ENCODE data around the gene SLIT3.

The SLIT3 gene

DNA sequence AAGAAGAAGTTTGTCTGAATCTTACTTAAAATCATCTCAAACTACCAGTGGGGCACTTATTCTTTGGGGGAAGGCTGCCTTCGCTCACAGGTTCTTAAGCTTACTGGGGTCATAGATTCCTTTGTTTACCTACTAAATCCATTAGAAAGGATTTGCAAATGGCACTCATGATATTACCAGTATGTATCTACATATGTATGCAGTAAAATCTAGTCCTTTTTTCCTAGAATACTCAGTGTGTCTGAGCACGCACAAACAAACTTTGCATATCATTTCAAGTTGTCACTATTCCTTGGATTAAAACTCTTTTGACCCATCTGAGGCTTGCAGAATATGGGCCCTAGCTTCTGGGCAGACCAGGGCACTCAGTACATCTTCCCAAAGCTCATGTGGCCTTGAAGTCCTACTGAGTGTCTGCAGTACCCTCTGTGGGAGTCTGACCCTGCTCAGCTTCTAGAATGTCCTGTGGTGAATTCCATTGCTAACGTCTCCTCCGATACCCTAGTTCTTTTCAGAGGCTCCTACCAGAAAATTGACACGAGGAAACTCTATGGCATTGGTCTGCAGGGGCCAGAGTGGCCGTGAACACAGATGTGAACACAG is 297.9 kb downstream of the SLIT3 start:
- DNase-seq: no peak
- in situ Hi-C loops (cut with MboI; ENCODE audit: low pct_unique_long_range_greater_than_20kb, low sequenced_read_pairs): no loop called here

DNA sequence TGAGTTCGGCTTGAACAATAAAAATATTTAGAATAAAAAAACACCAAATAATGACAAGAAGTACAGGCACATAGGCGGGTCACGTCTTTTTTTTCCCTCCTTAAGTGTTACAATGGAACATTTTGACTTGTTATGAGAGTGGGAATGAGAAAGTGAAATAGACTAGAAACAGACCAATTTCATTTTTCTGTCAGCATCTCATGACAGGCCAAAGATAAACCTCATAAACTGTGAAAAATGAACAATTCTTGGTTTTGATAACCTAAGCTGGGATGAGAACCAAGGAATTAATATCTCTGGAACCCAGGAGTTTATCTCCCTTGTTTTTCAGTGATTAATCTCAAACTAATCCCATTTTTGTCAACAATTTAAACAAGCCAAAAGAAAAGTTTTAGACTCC is 299.5 kb downstream of the SLIT3 start:
- no peak for DNase-seq
- in situ Hi-C loops (cut with MboI; ENCODE audit: low pct_unique_long_range_greater_than_20kb, low sequenced_read_pairs): no loop called here

DNA sequence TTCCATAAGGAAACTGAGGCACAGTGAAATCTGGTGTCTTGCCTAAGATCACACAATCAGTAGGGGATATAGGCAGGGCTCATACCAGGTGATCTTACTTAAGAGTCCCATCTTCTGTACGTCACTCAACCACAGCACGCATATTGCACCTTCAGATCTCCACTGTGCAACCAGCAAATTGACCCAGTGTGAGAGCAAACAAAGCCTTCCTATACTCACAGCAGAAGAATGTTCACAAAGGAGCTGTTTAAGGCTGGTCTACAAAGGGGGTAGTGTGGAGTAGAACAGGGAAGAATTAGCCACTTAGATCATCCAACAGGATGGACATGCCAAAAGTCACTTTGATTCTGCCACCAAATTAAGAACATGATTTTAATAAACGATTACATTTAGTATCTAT is 305.9 kb downstream of the SLIT3 start:
- no peak for DNase-seq
- in situ Hi-C loops (cut with MboI; ENCODE audit: low pct_unique_long_range_greater_than_20kb, low sequenced_read_pairs): no loop called here

DNA sequence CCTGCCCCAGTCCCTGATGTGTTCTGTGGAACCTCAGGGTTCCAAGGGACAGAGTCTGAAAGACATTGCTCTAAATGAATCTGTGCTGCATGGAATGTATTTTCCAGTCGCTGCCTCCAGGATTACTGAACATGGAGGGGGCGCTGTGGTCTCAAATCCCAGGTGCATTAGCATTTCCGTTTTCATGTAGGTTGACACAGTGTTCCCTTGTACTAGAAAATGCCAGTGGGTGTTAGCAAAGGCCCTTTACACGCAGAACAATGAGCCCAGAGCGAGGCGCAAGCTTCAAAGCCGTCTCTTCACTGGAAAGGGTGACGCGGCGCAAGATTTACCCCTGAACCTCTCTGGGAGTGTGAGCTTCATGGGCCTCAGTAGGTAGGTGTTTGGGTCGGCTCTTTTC is 308.3 kb downstream of the SLIT3 start:
- DNase-seq: no peak
- in situ Hi-C loops (cut with MboI; ENCODE audit: low pct_unique_long_range_greater_than_20kb, low sequenced_read_pairs): no loop called here

- DNase-seq: no peak
- in situ Hi-C loops (cut with MboI; ENCODE audit: low pct_unique_long_range_greater_than_20kb, low sequenced_read_pairs): no loop called here
These were observed 308.9 kb downstream of the SLIT3 start for GRCh38 chr5:168992016-168992415.

- in situ Hi-C loops (cut with MboI; ENCODE audit: low pct_unique_long_range_greater_than_20kb, low sequenced_read_pairs): no loop called here
- no peak for DNase-seq
These were observed 309.6 kb downstream of the SLIT3 start for GRCh38 chr5:168991311-168991710.

GRCh38 chr5:168990679-168991078 is 310.3 kb downstream of the SLIT3 start:
- no peak for DNase-seq
- in situ Hi-C loops (cut with MboI; ENCODE audit: low pct_unique_long_range_greater_than_20kb, low sequenced_read_pairs): no loop called here

- in situ Hi-C loops (cut with MboI; ENCODE audit: low pct_unique_long_range_greater_than_20kb, low sequenced_read_pairs): no loop called here
- no peak for DNase-seq
These were observed 311.0 kb downstream of the SLIT3 start for GRCh38 chr5:168989731-168990505.

GRCh38 chr5:168988699-168989098 is 312.2 kb downstream of the SLIT3 start:
- in situ Hi-C loops (cut with MboI; ENCODE audit: low pct_unique_long_range_greater_than_20kb, low sequenced_read_pairs): no loop called here

GRCh38 chr5:168987543-168988300 is 313.2 kb downstream of the SLIT3 start:
- DNase-seq: peak; percentile 56
- in situ Hi-C loops (cut with MboI; ENCODE audit: low pct_unique_long_range_greater_than_20kb, low sequenced_read_pairs): no loop called here

More at GRCh38 chr5:168988699-168989098, 312.2 kb downstream of the SLIT3 start:
- DNase-seq: no peak

DNA sequence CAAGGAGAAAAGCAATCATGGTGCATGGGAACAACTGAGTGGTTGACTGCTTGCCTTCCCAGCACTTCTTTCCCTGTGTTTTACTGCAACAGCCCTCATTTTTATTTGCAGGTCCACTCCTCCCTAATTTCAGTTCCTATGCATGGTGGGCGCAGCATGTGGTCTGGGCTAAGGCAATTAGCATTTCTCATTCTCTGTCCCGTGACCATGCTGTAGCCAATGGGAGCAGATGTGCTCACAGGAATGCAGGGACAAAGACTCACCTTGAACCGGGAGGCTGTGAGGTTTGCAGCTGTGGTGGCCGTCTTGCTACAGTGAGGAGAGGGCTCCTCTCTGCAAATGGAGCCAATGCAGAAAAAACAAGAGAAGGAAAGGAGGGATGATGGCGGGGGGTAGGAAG is 315.5 kb downstream of the SLIT3 start:
- in situ Hi-C loops (cut with MboI; ENCODE audit: low pct_unique_long_range_greater_than_20kb, low sequenced_read_pairs): no loop called here
- DNase-seq: no peak

DNA sequence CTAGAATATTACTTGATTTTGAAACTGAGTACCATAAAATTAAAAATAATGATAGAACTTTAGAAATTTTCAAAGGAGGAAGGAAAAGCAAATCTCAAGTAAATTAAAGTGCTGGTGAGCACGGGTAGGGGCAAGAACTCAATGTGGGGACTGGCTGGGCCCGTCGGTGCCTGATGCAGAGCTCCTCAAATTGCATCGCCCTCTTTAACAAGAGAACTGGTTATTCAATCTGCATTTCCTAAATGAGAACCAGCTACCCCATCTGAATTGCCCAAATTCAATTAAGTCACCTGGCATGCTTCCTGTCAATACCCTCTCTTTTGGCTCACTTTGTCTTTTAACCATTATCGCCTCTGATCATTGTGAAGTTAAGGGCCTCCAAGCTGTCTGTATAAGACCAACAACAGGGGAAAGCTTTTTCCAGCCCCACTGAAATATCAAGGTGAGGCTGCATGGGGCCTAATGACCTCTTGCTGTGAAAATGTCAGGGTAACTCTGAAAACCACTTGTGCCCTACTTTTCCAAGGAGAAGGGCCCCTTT is 316.7 kb downstream of the SLIT3 start:
- in situ Hi-C loops (cut with MboI; ENCODE audit: low pct_unique_long_range_greater_than_20kb, low sequenced_read_pairs): no loop called here
- DNase-seq: no peak

- in situ Hi-C loops (cut with MboI; ENCODE audit: low pct_unique_long_range_greater_than_20kb, low sequenced_read_pairs): no loop called here
These were observed 321.8 kb downstream of the SLIT3 start for GRCh38 chr5:168979135-168979534.

GRCh38 chr5:168978500-168978899 is 322.4 kb downstream of the SLIT3 start:
- DNase-seq: no peak
- in situ Hi-C loops (cut with MboI; ENCODE audit: low pct_unique_long_range_greater_than_20kb, low sequenced_read_pairs): no loop called here

More at GRCh38 chr5:168979135-168979534, 321.8 kb downstream of the SLIT3 start:
- no peak for DNase-seq

- DNase-seq: no peak
- in situ Hi-C loops (cut with MboI; ENCODE audit: low pct_unique_long_range_greater_than_20kb, low sequenced_read_pairs): no loop called here
These were observed 322.9 kb downstream of the SLIT3 start for GRCh38 chr5:168978015-168978414.

- in situ Hi-C loops (cut with MboI; ENCODE audit: low pct_unique_long_range_greater_than_20kb, low sequenced_read_pairs): no loop called here
- DNase-seq: no peak
These were observed 324.5 kb downstream of the SLIT3 start for GRCh38 chr5:168976311-168976970.

DNA sequence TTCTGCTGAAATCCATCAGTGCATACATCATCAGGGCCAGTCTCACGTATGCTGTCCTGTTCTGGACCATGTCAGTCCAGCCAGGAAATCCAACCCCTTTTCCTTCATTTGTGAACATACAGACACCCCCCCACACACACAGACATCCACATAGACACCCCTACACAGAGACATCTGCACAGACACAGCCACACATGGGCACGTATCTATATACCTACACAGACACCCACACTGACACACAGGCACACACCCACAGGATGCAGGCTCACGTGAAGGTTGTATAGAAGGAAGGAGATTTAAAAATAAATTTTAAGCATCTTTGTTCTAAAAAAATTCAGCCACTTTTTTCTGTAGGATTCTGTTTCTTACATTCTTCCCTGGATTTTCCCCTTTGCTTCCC is 325.6 kb downstream of the SLIT3 start:
- DNase-seq: no peak
- in situ Hi-C loops (cut with MboI; ENCODE audit: low pct_unique_long_range_greater_than_20kb, low sequenced_read_pairs): no loop called here

- in situ Hi-C loops (cut with MboI; ENCODE audit: low pct_unique_long_range_greater_than_20kb, low sequenced_read_pairs): no loop called here
- DNase-seq: no peak
These were observed 326.9 kb downstream of the SLIT3 start for GRCh38 chr5:168974082-168974481.

DNA sequence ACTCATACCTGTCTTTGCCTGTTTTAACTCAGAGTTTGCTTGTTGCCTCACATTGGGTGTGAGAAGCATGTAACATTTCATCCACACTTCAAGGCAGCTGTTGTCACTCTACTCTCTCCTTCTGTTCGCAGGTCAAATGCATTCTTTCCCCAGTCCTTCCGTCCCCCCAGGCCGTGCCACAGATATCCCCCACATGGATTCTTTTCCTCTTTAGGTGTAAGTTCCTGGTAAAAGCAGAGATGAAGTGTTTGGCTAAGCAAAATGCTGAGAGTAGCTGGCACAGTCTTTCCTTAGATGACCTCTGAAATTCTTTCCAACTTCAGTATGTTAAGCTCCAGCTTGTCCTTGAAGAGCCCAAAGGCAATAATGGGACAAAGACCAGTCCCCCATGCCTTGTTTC is 328.2 kb downstream of the SLIT3 start:
- no peak for DNase-seq
- in situ Hi-C loops (cut with MboI; ENCODE audit: low pct_unique_long_range_greater_than_20kb, low sequenced_read_pairs): no loop called here
